ENCODE data around the gene TLR10. TPM values are rescaled to one million over a fixed set of nuclear protein-coding genes. Genes with fewer than 3 reads are reported as not detected.

Gene TLR10
- total RNA-seq, 3 donors from 2014 or later, result 0.48 to 1.3 (median 1.3) TPM

DNA sequence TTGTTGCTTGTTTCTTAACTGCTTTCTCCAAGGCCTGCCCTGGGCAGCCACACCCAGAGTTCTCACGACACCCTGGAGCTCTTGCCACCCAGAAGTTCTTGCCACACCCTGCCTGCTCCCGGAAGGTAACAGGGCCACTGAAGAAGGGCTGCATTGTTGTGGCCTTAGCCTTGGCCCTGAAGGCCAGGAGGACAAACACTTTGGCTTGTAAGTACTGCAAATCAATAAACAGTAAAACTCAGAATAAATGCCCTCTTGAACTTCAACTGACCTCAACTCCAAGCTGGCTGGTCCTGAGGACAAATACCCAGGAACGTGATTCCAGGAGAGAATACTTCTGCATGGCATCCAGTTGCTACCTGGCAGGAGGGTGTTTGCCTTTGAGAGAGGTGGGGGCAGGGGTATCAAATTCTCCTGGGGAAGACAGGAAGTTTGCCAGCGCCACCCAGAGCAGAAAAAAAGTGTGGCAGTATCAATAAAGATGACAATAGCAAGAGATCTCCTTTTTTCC is 54.1 kb downstream of the TLR10 start:
- Histone ChIP-seq H3K27me3 (no peaks in the 10 kb centered on the region), H3K36me3 (no peaks in the 10 kb centered on the region), H3K4me1 (peaks cover 0 to 6% of the 10 kb centered on the region in 2 donors), H3K27ac (peak overlapping the region; percentile 23 to 67), H3K9me3 (no peaks in the 10 kb centered on the region), H3K4me3 (no peak overlapping the region)
- TF ChIP-seq POLR2A (IDR thresholded peaks at IDR 0.05), result no peak
- TF ChIP-seq, protein P1, sequence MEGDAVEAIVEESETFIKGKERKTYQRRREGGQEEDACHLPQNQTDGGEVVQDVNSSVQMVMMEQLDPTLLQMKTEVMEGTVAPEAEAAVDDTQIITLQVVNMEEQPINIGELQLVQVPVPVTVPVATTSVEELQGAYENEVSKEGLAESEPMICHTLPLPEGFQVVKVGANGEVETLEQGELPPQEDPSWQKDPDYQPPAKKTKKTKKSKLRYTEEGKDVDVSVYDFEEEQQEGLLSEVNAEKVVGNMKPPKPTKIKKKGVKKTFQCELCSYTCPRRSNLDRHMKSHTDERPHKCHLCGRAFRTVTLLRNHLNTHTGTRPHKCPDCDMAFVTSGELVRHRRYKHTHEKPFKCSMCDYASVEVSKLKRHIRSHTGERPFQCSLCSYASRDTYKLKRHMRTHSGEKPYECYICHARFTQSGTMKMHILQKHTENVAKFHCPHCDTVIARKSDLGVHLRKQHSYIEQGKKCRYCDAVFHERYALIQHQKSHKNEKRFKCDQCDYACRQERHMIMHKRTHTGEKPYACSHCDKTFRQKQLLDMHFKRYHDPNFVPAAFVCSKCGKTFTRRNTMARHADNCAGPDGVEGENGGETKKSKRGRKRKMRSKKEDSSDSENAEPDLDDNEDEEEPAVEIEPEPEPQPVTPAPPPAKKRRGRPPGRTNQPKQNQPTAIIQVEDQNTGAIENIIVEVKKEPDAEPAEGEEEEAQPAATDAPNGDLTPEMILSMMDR (IDR thresholded peaks at IDR 0.05), result no peak
- TF ChIP-seq POLR2AphosphoS5 (IDR thresholded peaks at IDR 0.05), result peak in 1 of 3 donors; percentile 27
- DNase-seq (ENCODE audit: low spot score in 2 of 2), result peak in 1 of 2 donors; percentile 63
- intact Hi-C loops (cut with DNase I; ENCODE audit: low total_unique reads), result no loop called here

DNA sequence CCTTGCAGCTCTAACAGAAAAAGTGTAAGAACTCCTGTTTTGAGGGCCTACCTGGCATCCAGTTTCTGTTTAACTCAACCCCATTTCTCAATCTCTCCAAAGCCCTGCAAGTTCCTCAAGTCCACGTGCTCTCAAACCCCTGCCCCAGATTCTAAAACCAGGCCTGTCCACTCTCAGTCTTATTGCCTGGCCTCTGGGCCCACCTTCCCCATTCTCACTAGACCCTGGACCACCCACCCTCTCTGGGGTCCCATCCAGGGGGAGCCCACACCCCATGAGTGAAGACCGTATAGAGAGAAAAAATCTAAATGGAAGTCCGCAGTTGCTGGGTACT is 58.3 kb downstream of the TLR10 start:
- Histone ChIP-seq H3K9me3 (no peaks in the 10 kb centered on the region), H3K27me3 (no peaks in the 10 kb centered on the region), H3K36me3 (no peaks in the 10 kb centered on the region), H3K27ac (peak overlapping the region in 1 of 2 donors; percentile 12), H3K4me1 (no peaks in the 10 kb centered on the region), H3K4me3 (no peak overlapping the region)
- TF ChIP-seq POLR2A (IDR thresholded peaks at IDR 0.05), result no peak
- TF ChIP-seq POLR2AphosphoS5 (IDR thresholded peaks at IDR 0.05), result no peak
- TF ChIP-seq, protein P1 (IDR thresholded peaks at IDR 0.05), result no peak
- DNase-seq (ENCODE audit: low spot score in 2 of 2), result no peak
- intact Hi-C loops (cut with DNase I; ENCODE audit: low total_unique reads), result no loop called here

DNA sequence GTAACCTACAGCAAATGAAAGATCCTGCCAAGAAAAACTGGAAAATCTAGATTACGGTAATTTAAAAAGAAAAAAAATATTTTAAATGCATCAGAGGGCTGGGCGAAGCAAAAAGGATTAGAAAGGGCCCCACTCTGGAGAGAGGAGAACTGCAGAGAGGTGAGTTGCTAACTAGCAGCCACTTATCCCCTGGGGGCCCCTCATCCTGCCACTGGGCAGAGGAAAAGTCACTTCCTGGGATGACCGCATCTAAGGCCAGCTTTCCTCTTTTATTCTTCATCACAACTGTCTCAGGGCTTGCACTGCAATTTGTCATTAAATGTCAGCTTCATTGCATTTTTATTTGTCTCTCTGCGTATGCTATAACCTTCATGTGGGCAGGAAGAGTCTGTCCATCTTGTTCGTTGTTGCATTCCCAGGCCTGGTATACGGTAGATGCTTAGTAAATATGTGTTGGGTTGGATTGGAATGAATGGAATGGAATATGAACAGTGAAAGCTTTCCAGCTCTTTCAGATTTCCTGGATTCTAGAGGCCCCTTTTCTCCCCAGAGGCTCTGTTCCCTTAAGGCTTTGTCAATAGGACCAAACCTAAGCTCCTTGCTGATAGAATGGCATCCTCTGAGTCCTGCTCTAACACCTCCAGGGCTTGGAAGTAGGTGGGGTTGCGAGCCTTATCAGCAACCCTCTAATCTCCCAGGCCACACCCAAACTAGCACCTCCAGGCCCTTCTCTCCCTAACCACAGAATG is 58.9 kb downstream of the TLR10 start:
- H3K36me3 ChIP-seq, result no peaks in the 10 kb centered on the region
- DNase-seq (ENCODE audit: low spot score in 2 of 2), result no peak
- peak overlapping the region in 1 of 2 donors; percentile 12 for H3K27ac ChIP-seq
- H3K27me3 ChIP-seq, result no peaks in the 10 kb centered on the region
- TF ChIP-seq, protein P1 (IDR thresholded peaks at IDR 0.05), result no peak
- no peak for TF ChIP-seq POLR2A (IDR thresholded peaks at IDR 0.05)
- intact Hi-C loops (cut with DNase I; ENCODE audit: low total_unique reads), result no loop called here
- H3K9me3 ChIP-seq, result no peaks in the 10 kb centered on the region
- no peak overlapping the region for H3K4me3 ChIP-seq
- H3K4me1 ChIP-seq, result no peaks in the 10 kb centered on the region

DNA sequence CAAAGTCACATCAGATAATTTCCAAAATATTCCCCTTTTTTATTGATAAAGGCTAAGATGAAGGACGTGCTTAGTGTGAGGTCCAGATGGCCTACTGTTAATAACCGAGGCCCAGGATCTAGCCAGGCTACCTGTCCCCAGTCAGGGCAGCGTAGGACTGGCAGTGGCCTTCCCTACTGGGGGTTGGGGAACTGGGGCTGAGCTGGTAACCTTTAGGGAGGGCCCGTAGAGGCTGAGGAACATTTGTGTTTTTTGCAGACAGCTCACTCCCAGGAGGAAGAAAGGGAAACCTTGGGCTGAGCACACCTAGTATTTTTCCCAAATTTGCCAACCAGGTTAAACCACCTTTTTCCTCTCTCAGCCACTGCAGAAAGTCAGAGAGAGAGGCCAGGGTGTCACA is 59.7 kb downstream of the TLR10 start:
- Histone ChIP-seq H3K4me3 (no peak overlapping the region), H3K9me3 (no peaks in the 10 kb centered on the region), H3K4me1 (no peaks in the 10 kb centered on the region), H3K27me3 (no peaks in the 10 kb centered on the region), H3K27ac (peak overlapping the region in 1 of 2 donors; percentile 12), H3K36me3 (no peaks in the 10 kb centered on the region)
- DNase-seq (ENCODE audit: low spot score in 2 of 2), result no peak
- intact Hi-C loops (cut with DNase I; ENCODE audit: low total_unique reads), result no loop called here
- TF ChIP-seq POLR2A (IDR thresholded peaks at IDR 0.05) (no peak), POLR2AphosphoS5 (IDR thresholded peaks at IDR 0.05) (no peak)
- TF ChIP-seq, protein P1 (IDR thresholded peaks at IDR 0.05), result no peak

Other genes with a start within 250 kb of the TLR10 start
- gene KLF3, start 118.8 kb downstream of the TLR10 start, total RNA-seq, result 10 to 100 TPM; 33.4 to 48.5 (median 36.0) TPM
- gene TLR1, start 21.8 kb upstream of the TLR10 start, total RNA-seq, result 10 to 100 TPM; 13.1 to 39.7 (median 18.7) TPM
- gene TLR6, start 73.8 kb upstream of the TLR10 start, total RNA-seq, result 1 to 10 TPM; 5.2 to 7.6 (median 5.3) TPM
- 100 to 1,000 TPM in 1 of 3 donors, 10 to 100 TPM in 2; 74.6 to 109 (median 85.9) TPM for gene FAM114A1, start 84.8 kb upstream of the TLR10 start, total RNA-seq
- gene TMEM156, start 249.4 kb upstream of the TLR10 start, total RNA-seq, result 1 to 10 TPM in 2 of 3 donors, under 1 TPM in 1; 0.32 to 7.5 (median 1.0) TPM

All from breast epithelium (tissue), 4 donors.